ENCODE data around the gene OR6B1.

The OR6B1 gene

GRCh38 chr7:143978585-143978984, 21.5 kb upstream of the OR6B1 start:
- Histone ChIP-seq H3K27ac (ENCODE audit: low read length) (no peak overlapping the region), H3K4me2 (ENCODE audit: insufficient read depth, low read length) (no peak overlapping the region), H3K9ac (ENCODE audit: low read depth, low read length) (no peak overlapping the region), H3K9me3 (ENCODE audit: insufficient read depth, low read length, severe bottlenecking) (no peaks in the 10 kb centered on the region), H4K20me1 (ENCODE audit: insufficient read depth, low read length) (no peaks in the 10 kb centered on the region), H3K36me3 (ENCODE audit: insufficient read depth, low read length) (no peaks in the 10 kb centered on the region), H3K27me3 (ENCODE audit: insufficient read depth, low read length, poor library complexity) (no peaks in the 10 kb centered on the region), H3K4me3 (ENCODE audit: low read depth in 1 of 2, low read length in 2 of 2) (no peak overlapping the region), H3K79me2 (ENCODE audit: insufficient read depth, low read length) (no peaks in the 10 kb centered on the region), H2AFZ (ENCODE audit: low read depth, low read length) (no peak overlapping the region), H3K4me1 (ENCODE audit: insufficient read depth, low read length) (no peaks in the 10 kb centered on the region)
- TF ChIP-seq EZH2 (IDR thresholded peaks at IDR 0.05; ENCODE audit: borderline replicate concordance, low read depth, low read length, severe bottlenecking) = no peak
- no peak for TF ChIP-seq CTCF (IDR thresholded peaks at IDR 0.05; ENCODE audit: borderline replicate concordance, extremely low read depth, low read length, poor library complexity, severe bottlenecking)
- ATAC-seq (ENCODE audit: insufficient read depth, low read depth) = no peak
- no peak for DNase-seq

- H3K4me1 ChIP-seq (ENCODE audit: insufficient read depth, low read length) = no peaks in the 10 kb centered on the region
- DNase-seq (no peak), ATAC-seq (ENCODE audit: insufficient read depth, low read depth) (no peak)
- no peak overlapping the region for H3K4me3 ChIP-seq (ENCODE audit: low read depth in 1 of 2, low read length in 2 of 2)
- H4K20me1 ChIP-seq (ENCODE audit: insufficient read depth, low read length) = no peaks in the 10 kb centered on the region
- no peak overlapping the region for H3K4me2 ChIP-seq (ENCODE audit: insufficient read depth, low read length)
- no peak overlapping the region for H2AFZ ChIP-seq (ENCODE audit: low read depth, low read length)
- no peaks in the 10 kb centered on the region for H3K9me3 ChIP-seq (ENCODE audit: insufficient read depth, low read length, severe bottlenecking)
- no peak for TF ChIP-seq CTCF (IDR thresholded peaks at IDR 0.05; ENCODE audit: borderline replicate concordance, extremely low read depth, low read length, poor library complexity, severe bottlenecking)
- no peaks in the 10 kb centered on the region for H3K79me2 ChIP-seq (ENCODE audit: insufficient read depth, low read length)
- no peak overlapping the region for H3K27ac ChIP-seq (ENCODE audit: low read length)
- H3K9ac ChIP-seq (ENCODE audit: low read depth, low read length) = no peak overlapping the region
- no peaks in the 10 kb centered on the region for H3K27me3 ChIP-seq (ENCODE audit: insufficient read depth, low read length, poor library complexity)
- H3K36me3 ChIP-seq (ENCODE audit: insufficient read depth, low read length) = no peaks in the 10 kb centered on the region
Measured at GRCh38 chr7:143979359-143979758, 20.8 kb upstream of the OR6B1 start.

GRCh38 chr7:143979998-143980397, 20.1 kb upstream of the OR6B1 start:
- no peaks in the 10 kb centered on the region for H3K36me3 ChIP-seq (ENCODE audit: insufficient read depth, low read length)
- H3K4me1 ChIP-seq (ENCODE audit: insufficient read depth, low read length) = no peaks in the 10 kb centered on the region
- H4K20me1 ChIP-seq (ENCODE audit: insufficient read depth, low read length) = no peaks in the 10 kb centered on the region
- no peak overlapping the region for H3K4me2 ChIP-seq (ENCODE audit: insufficient read depth, low read length)
- no peak overlapping the region for H3K27ac ChIP-seq (ENCODE audit: low read length)
- H3K79me2 ChIP-seq (ENCODE audit: insufficient read depth, low read length) = no peaks in the 10 kb centered on the region
- H3K27me3 ChIP-seq (ENCODE audit: insufficient read depth, low read length, poor library complexity) = no peaks in the 10 kb centered on the region
- H2AFZ ChIP-seq (ENCODE audit: low read depth, low read length) = no peak overlapping the region
- TF ChIP-seq CTCF (IDR thresholded peaks at IDR 0.05; ENCODE audit: borderline replicate concordance, extremely low read depth, low read length, poor library complexity, severe bottlenecking) (no peak), EZH2 (IDR thresholded peaks at IDR 0.05; ENCODE audit: borderline replicate concordance, low read depth, low read length, severe bottlenecking) (no peak)
- no peak overlapping the region for H3K4me3 ChIP-seq (ENCODE audit: low read depth in 1 of 2, low read length in 2 of 2)
- no peak overlapping the region for H3K9ac ChIP-seq (ENCODE audit: low read depth, low read length)
- no peak for ATAC-seq (ENCODE audit: insufficient read depth, low read depth)
- no peak for DNase-seq
- no peaks in the 10 kb centered on the region for H3K9me3 ChIP-seq (ENCODE audit: insufficient read depth, low read length, severe bottlenecking)
